Activated T-cell treated with anti-CD3 and anti-CD28 coated beads, Interleukin-2, amount 50 U/mL, for 72 hours (primary cell): ENCODE data around the gene USB1. TPM values are rescaled to one million over a fixed set of nuclear protein-coding genes. Genes with fewer than 3 reads are reported as not detected.
"Not testable (repeated sequence)": the region's sequence is repeated elsewhere in the genome, so short reads cannot be mapped to it uniquely, and the experiment has no call there.

Source experiments
- ATAC-seq, 2 donors: fragments of 150-1000 bp; cut with Tn5 transposase; replicated peaks in 1 of 2; 2 replicates each; pipeline ENCODE4 v1.10.0; 2021; ENCODE audit warnings: moderate library complexity in 2 of 2, mild to moderate bottlenecking in 1 of 2
- DNase-seq, 2 donors: peaks; one replicate each; pipeline ENCODE4 v3.0.0; 2021 to 2022; ENCODE audit warnings: mixed read lengths in 1 of 2
- H3K27ac Mint-ChIP-seq: one replicate; pipeline ENCODE4 v1.8.0; 2022; ENCODE audit warnings: mild to moderate bottlenecking, moderate library complexity, mixed read lengths
- H3K27me3 Mint-ChIP-seq: one replicate; pipeline ENCODE4 v1.8.0; 2022; ENCODE audit warnings: low read depth, mixed read lengths
- H3K36me3 Mint-ChIP-seq, 2 donors: one replicate each; pipeline ENCODE4 v1.8.0; 2022; ENCODE audit warnings: mixed read lengths in 2 of 2, mild to moderate bottlenecking in 1 of 2; ENCODE audit not compliant: insufficient read depth in 2 of 2
- H3K4me1 Mint-ChIP-seq: one replicate; pipeline ENCODE4 v1.8.0; 2022; ENCODE audit warnings: low read depth, mixed read lengths
- H3K4me3 Mint-ChIP-seq, 2 donors: one replicate each; pipeline ENCODE4 v1.8.0; 2022; ENCODE audit warnings: mild to moderate bottlenecking in 2 of 2, mixed read lengths in 2 of 2, moderate library complexity in 2 of 2
- H3K9me3 Mint-ChIP-seq, 2 donors: one replicate each; pipeline ENCODE4 v1.8.0; 2022; ENCODE audit warnings: mixed read lengths in 2 of 2
- total RNA-seq, 2 donors: library from RNA; stranded (reverse); gene quantifications; one replicate each; pipeline ENCODE4 v1.2.3, GENCODE V29; 2022

USB1 gene
- total RNA-seq, 2 donors from 2014 or later: 38.9 to 45.0 TPM

GRCh38 chr16:58001781-58002415 lies 691 bp downstream of the USB1 start:
- no peak for DNase-seq
- ATAC-seq: no peak
- H3K9me3 Mint-ChIP-seq: no peaks in the 10 kb centered on the region
- H3K4me1 Mint-ChIP-seq: peaks cover 56% of the 10 kb centered on the region
- H3K36me3 Mint-ChIP-seq: peaks cover 4 to 12% of the 10 kb centered on the region in 2 donors
- peak overlapping the region; percentile 93 to 95 for H3K4me3 Mint-ChIP-seq
- H3K27ac Mint-ChIP-seq: no peak overlapping the region
- H3K27me3 Mint-ChIP-seq: no peaks in the 10 kb centered on the region

- H3K4me1 Mint-ChIP-seq: peaks cover 53% of the 10 kb centered on the region
- peak overlapping the region; percentile 93 to 95 for H3K4me3 Mint-ChIP-seq
- no peaks in the 10 kb centered on the region for H3K9me3 Mint-ChIP-seq
- no peaks in the 10 kb centered on the region for H3K27me3 Mint-ChIP-seq
- H3K27ac Mint-ChIP-seq: no peak overlapping the region
- H3K36me3 Mint-ChIP-seq: peaks cover 5 to 14% of the 10 kb centered on the region in 2 donors
- no peak for ATAC-seq
- no peak for DNase-seq
Measured at GRCh38 chr16:58002416-58002800, 1.2 kb downstream of the USB1 start.

- Mint-ChIP-seq H3K27me3 (no peaks in the 10 kb centered on the region), H3K4me1 (peaks cover 48% of the 10 kb centered on the region), H3K36me3 (peaks cover 5 to 14% of the 10 kb centered on the region in 2 donors), H3K9me3 (no peaks in the 10 kb centered on the region), H3K4me3 (peak overlapping the region in 1 of 2 donors; percentile 14), H3K27ac (no peak overlapping the region)
- ATAC-seq (no peak), DNase-seq (no peak)
Measured at GRCh38 chr16:58002936-58003335, 1.7 kb downstream of the USB1 start.

- H3K36me3 Mint-ChIP-seq: peaks cover 5 to 14% of the 10 kb centered on the region in 2 donors
- H3K27ac Mint-ChIP-seq, DNase-seq: not testable (repeated sequence)
Measured at GRCh38 chr16:58004736-58005135, 3.5 kb downstream of the USB1 start.

GRCh38 chr16:58009856-58010416 lies 8.7 kb downstream of the USB1 start:
- no peak overlapping the region for H3K4me3 Mint-ChIP-seq
- peaks cover 5 to 7% of the 10 kb centered on the region in 2 donors for H3K36me3 Mint-ChIP-seq
- no peak for ATAC-seq
- no peak overlapping the region for H3K27ac Mint-ChIP-seq
- DNase-seq: no peak
- H3K9me3 Mint-ChIP-seq: no peaks in the 10 kb centered on the region
- peaks cover under 1% of the 10 kb centered on the region for H3K4me1 Mint-ChIP-seq
- H3K27me3 Mint-ChIP-seq: no peaks in the 10 kb centered on the region

More at GRCh38 chr16:58004736-58005135, 3.5 kb downstream of the USB1 start:
- H3K4me3 Mint-ChIP-seq, ATAC-seq, H3K27me3 Mint-ChIP-seq, H3K9me3 Mint-ChIP-seq: not testable (repeated sequence)
- peaks cover 32% of the 10 kb centered on the region for H3K4me1 Mint-ChIP-seq

GRCh38 chr16:58010886-58011285 lies 9.7 kb downstream of the USB1 start:
- Mint-ChIP-seq H3K27ac (no peak overlapping the region), H3K27me3 (no peaks in the 10 kb centered on the region)

GRCh38 chr16:58011652-58012051 lies 10.4 kb downstream of the USB1 start:
- Mint-ChIP-seq H3K9me3 (no peaks in the 10 kb centered on the region), H3K27ac (no peak overlapping the region), H3K4me3 (no peak overlapping the region), H3K27me3 (no peaks in the 10 kb centered on the region), H3K36me3 (peaks cover 3 to 4% of the 10 kb centered on the region in 2 donors), H3K4me1 (no peaks in the 10 kb centered on the region)
- no peak for ATAC-seq
- no peak for DNase-seq

More at GRCh38 chr16:58010886-58011285, 9.7 kb downstream of the USB1 start:
- Mint-ChIP-seq H3K4me3 (no peak overlapping the region), H3K36me3 (peaks cover 5% of the 10 kb centered on the region in 2 donors), H3K9me3 (no peaks in the 10 kb centered on the region), H3K4me1 (no peaks in the 10 kb centered on the region)
- no peak for DNase-seq
- no peak for ATAC-seq

GRCh38 chr16:58012481-58012880 lies 11.3 kb downstream of the USB1 start:
- no peaks in the 10 kb centered on the region for H3K4me1 Mint-ChIP-seq
- no peak for ATAC-seq
- no peak overlapping the region for H3K4me3 Mint-ChIP-seq
- H3K36me3 Mint-ChIP-seq: no peaks in the 10 kb centered on the region
- DNase-seq: no peak
- no peaks in the 10 kb centered on the region for H3K27me3 Mint-ChIP-seq
- H3K9me3 Mint-ChIP-seq: no peaks in the 10 kb centered on the region
- no peak overlapping the region for H3K27ac Mint-ChIP-seq

- no peaks in the 10 kb centered on the region for H3K27me3 Mint-ChIP-seq
- DNase-seq: no peak
- no peaks in the 10 kb centered on the region for H3K4me1 Mint-ChIP-seq
- H3K9me3 Mint-ChIP-seq: no peaks in the 10 kb centered on the region
- no peak overlapping the region for H3K4me3 Mint-ChIP-seq
- ATAC-seq: no peak
- H3K27ac Mint-ChIP-seq: no peak overlapping the region
- no peaks in the 10 kb centered on the region for H3K36me3 Mint-ChIP-seq
Measured at GRCh38 chr16:58013201-58013956, 12.2 kb downstream of the USB1 start.

GRCh38 chr16:58016840-58017446 lies 15.7 kb downstream of the USB1 start:
- Mint-ChIP-seq H3K36me3 (no peaks in the 10 kb centered on the region), H3K27ac (no peak overlapping the region), H3K4me3 (no peak overlapping the region), H3K27me3 (no peaks in the 10 kb centered on the region), H3K9me3 (no peaks in the 10 kb centered on the region), H3K4me1 (peaks cover 9% of the 10 kb centered on the region)
- ATAC-seq (no peak), DNase-seq (no peak)

GRCh38 chr16:58018803-58019202 lies 17.6 kb downstream of the USB1 start:
- H3K27ac Mint-ChIP-seq: no peak overlapping the region
- no peaks in the 10 kb centered on the region for H3K27me3 Mint-ChIP-seq
- H3K4me3 Mint-ChIP-seq: no peak overlapping the region
- ATAC-seq (no peak), DNase-seq (no peak)
- H3K9me3 Mint-ChIP-seq: no peaks in the 10 kb centered on the region
- no peaks in the 10 kb centered on the region for H3K36me3 Mint-ChIP-seq
- peaks cover 13% of the 10 kb centered on the region for H3K4me1 Mint-ChIP-seq

GRCh38 chr16:58019866-58020538 lies 18.8 kb downstream of the USB1 start:
- peaks cover 21% of the 10 kb centered on the region for H3K4me1 Mint-ChIP-seq

More at GRCh38 chr16:58019866-58020538, 18.8 kb downstream of the USB1 start:
- peaks cover 5% of the 10 kb centered on the region for H3K27me3 Mint-ChIP-seq
- no peaks in the 10 kb centered on the region for H3K9me3 Mint-ChIP-seq
- no peak for ATAC-seq
- H3K4me3 Mint-ChIP-seq: no peak overlapping the region
- DNase-seq: no peak
- H3K27ac Mint-ChIP-seq: peak overlapping the region; percentile 13
- H3K36me3 Mint-ChIP-seq: no peaks in the 10 kb centered on the region
